HepG2 (cell line): Measurements from ENCODE around the gene RTP2. TPM values are rescaled to one million over a fixed set of nuclear protein-coding genes. Genes with fewer than 3 reads are reported as not detected.

Experiments used
- CSRNP1 ChIP-seq: sonication (generic); formaldehyde crosslinking; IDR thresholded peaks from 2 replicates; pipeline ENCODE4 v1.8.1; 2023; ENCODE audit warnings: mild to moderate bottlenecking, missing genetic modification reagents
- DMAP1 ChIP-seq: IDR thresholded peaks from 2 replicates; pipeline ENCODE4 v1.6.1; 2016
- HMGXB4 ChIP-seq, 2 experiments: sonication (generic) in 1 of 2; formaldehyde crosslinking in 1 of 2; IDR thresholded peaks; 2 replicates each; pipeline versions ENCODE4 v1.4.0 to v1.6.1; 2018 to 2020; ENCODE audit warnings: missing genetic modification reagents in 2 of 2, borderline replicate concordance in 1 of 2, low read depth in 1 of 2, mild to moderate bottlenecking in 1 of 2, missing biosample characterization in 1 of 2
- HNRNPUL1 ChIP-seq: fragments of 200-400 bp; formaldehyde crosslinking; IDR thresholded peaks from 2 replicates; pipeline ENCODE4 v1.6.1; 2017; ENCODE audit warnings: low read depth, mild to moderate bottlenecking, low read length, moderate library complexity
- MEIS1 ChIP-seq: sonication (generic); formaldehyde crosslinking; IDR thresholded peaks from 2 replicates; pipeline ENCODE4 v1.9.0; 2021; ENCODE audit warnings: mild to moderate bottlenecking, missing genetic modification reagents, moderate library complexity, borderline replicate concordance
- NCOA1 ChIP-seq: sonication (generic); formaldehyde crosslinking; IDR thresholded peaks from 2 replicates; pipeline ENCODE4 v1.9.0; 2021; ENCODE audit warnings: missing genetic modification reagents
- NR1H2 ChIP-seq: sonication (generic); formaldehyde crosslinking; IDR thresholded peaks from 2 replicates; pipeline ENCODE4 v1.8.1; 2022; ENCODE audit warnings: low read depth, missing genetic modification reagents, borderline replicate concordance
- PATZ1 ChIP-seq: sonication (generic); formaldehyde crosslinking; IDR thresholded peaks from 2 replicates; pipeline ENCODE4 v1.4.0; 2020; ENCODE audit warnings: missing genetic modification reagents
- POGZ ChIP-seq: sonication (generic); formaldehyde crosslinking; IDR thresholded peaks from 2 replicates; pipeline ENCODE4 v1.4.0; 2020; ENCODE audit warnings: mild to moderate bottlenecking, missing genetic modification reagents
- SPEN ChIP-seq: sonication (generic); formaldehyde crosslinking; IDR thresholded peaks from 2 replicates; pipeline ENCODE4 v1.5.1; 2020; ENCODE audit warnings: low read depth, mild to moderate bottlenecking, missing genetic modification reagents
- SRF ChIP-seq: IDR thresholded peaks from 2 replicates; pipeline ENCODE4 v1.6.1; 2011; ENCODE audit warnings: mild to moderate bottlenecking, low read depth, low read length, moderate library complexity
- SSRP1 ChIP-seq: IDR thresholded peaks from 2 replicates; pipeline ENCODE4 v1.6.1; 2016; ENCODE audit warnings: control low read depth
- ZNF275 ChIP-seq: sonication (generic); formaldehyde crosslinking; IDR thresholded peaks from 2 replicates; pipeline ENCODE4 v1.8.0; 2022; ENCODE audit warnings: missing genetic modification reagents, mild to moderate bottlenecking, inconsistent platforms, borderline replicate concordance
- ZNF281 ChIP-seq: sonication (generic); formaldehyde crosslinking; IDR thresholded peaks from 2 replicates; pipeline ENCODE4 v1.4.0; 2020; ENCODE audit warnings: missing genetic modification reagents, borderline replicate concordance
- ZNF333 ChIP-seq: sonication (generic); formaldehyde crosslinking; IDR thresholded peaks from 2 replicates; pipeline ENCODE4 v1.4.0; 2020; ENCODE audit warnings: mild to moderate bottlenecking, missing genetic modification reagents, borderline replicate concordance
- ZNF704 ChIP-seq: sonication (generic); formaldehyde crosslinking; IDR thresholded peaks from 2 replicates; pipeline ENCODE4 v1.8.1; 2023; ENCODE audit warnings: mild to moderate bottlenecking, inconsistent platforms, moderate library complexity, missing genetic modification reagents, borderline replicate concordance
- ZNF883 ChIP-seq: sonication (generic); formaldehyde crosslinking; IDR thresholded peaks from 2 replicates; pipeline ENCODE4 v1.5.1; 2020; ENCODE audit warnings: mild to moderate bottlenecking, missing genetic modification reagents; ENCODE audit errors: not compliant biosample characterization
- polyA plus RNA-seq, 8 experiments: library from polyadenylated mRNA; depleted of rRNA in 3 of 8; stranded (reverse) in 7 of 8; unstranded in 1 of 8; fragments of >200 nt; fragmentation: Illumina TruSeq in 4 of 8; extraction: Trizol in 4 of 8; gene quantifications; 2 replicates each; pipeline versions ENCODE4 v1.2.1 to v1.2.3, GENCODE V29; 2011 to 2016; ENCODE audit warnings: low read depth in 4 of 8, missing spikeins in 1 of 8, mixed read lengths in 1 of 8; ENCODE audit not compliant: insufficient read depth in 1 of 8
- total RNA-seq, 5 experiments: library from RNA; depleted of rRNA; stranded (reverse); fragments of >200 nt; fragmentation: Illumina TruSeq; extraction: Trizol; gene quantifications; 2 replicates each; pipeline ENCODE4 v1.2.3, GENCODE V29; 2016; ENCODE audit warnings: low read depth in 1 of 5

RTP2 gene
- total and polyA plus RNA-seq, 2 of the 13 experiments (the other 11 are each of a cell fraction or from before 2014, with no cell fraction given): not detected

- no peak for TF ChIP-seq DMAP1 (CRISPR knock-in tag)
- no peak for TF ChIP-seq SSRP1 (CRISPR knock-in tag)
- TF ChIP-seq ZNF275 (CRISPR knock-in tag): no peak
- TF ChIP-seq PATZ1 (CRISPR knock-in tag): peak; percentile 36; the same call in 1 of the 2 replicates
- TF ChIP-seq SRF: peak; percentile 81; the same call in 1 of the 2 replicates
- TF ChIP-seq CSRNP1: no peak
- TF ChIP-seq SPEN (CRISPR knock-in tag): no peak
- peak; percentile 30; the same call in 1 of the 2 replicates for TF ChIP-seq POGZ
- 0 out of 4 replicates have a peak, but pooled peaks of 1 of the 2 experiments have one; percentile 37 for TF ChIP-seq HMGXB4 (CRISPR knock-in tag; IDR thresholded peaks at IDR 0.05; ENCODE audit: borderline replicate concordance in 1 of 2, low read depth in 1 of 2)
- TF ChIP-seq NR1H2 (CRISPR knock-in tag): no peak
- no peak for TF ChIP-seq NCOA1
- TF ChIP-seq ZNF883: no peak
- no peak for TF ChIP-seq ZNF704 (CRISPR knock-in tag)
- no peak for TF ChIP-seq MEIS1 (CRISPR knock-in tag)
- TF ChIP-seq ZNF281 (CRISPR knock-in tag): peak; percentile 87
- no peak for TF ChIP-seq ZNF333 (CRISPR knock-in tag)
- no peak for TF ChIP-seq HNRNPUL1
These were observed 36.2 kb upstream of the RTP2 start (continued) for GRCh38 chr3:187738331-187739093.
